ENCODE data around the gene FKBP8. TPM values are rescaled to one million over a fixed set of nuclear protein-coding genes. Genes with fewer than 3 reads are reported as not detected.
"Not testable (repeated sequence)": the region's sequence is repeated elsewhere in the genome, so short reads cannot be mapped to it uniquely, and the experiment has no call there.

Gene FKBP8
- total RNA-seq, 1 donor from 2014 or later: 167 TPM

DNA sequence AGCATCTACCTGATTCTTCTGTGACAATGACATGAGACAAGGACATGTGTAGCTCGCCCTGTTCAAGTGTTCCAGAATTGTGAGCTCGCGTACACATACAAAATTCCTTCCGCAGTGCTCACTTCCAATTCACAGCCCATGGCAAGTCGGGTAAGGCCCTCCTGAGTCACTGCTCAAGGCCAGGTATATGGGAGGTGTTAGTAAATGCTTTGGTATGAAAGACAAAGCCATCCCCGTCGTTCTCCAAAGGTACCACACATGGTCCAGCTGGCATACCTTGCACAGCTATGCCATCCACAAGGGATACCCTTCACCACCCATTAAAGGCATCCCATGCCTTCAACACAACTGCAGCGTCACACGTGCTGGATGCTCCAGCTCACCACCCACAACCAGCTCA is 17.1 kb downstream of the FKBP8 start:
- H3K27me3 Mint-ChIP-seq (ENCODE audit: insufficient read depth): no peaks in the 10 kb centered on the region
- H3K36me3 Mint-ChIP-seq (ENCODE audit: low read depth): no peaks in the 10 kb centered on the region
- no peaks in the 10 kb centered on the region for H3K9me3 Mint-ChIP-seq

GRCh38 chr19:18523841-18524240 is 19.5 kb downstream of the FKBP8 start:
- Mint-ChIP-seq H3K4me1 (ENCODE audit: low read depth) (peaks cover 12% of the 10 kb centered on the region), H3K4me3 (no peak overlapping the region), H3K27me3 (ENCODE audit: insufficient read depth) (no peaks in the 10 kb centered on the region), H3K27ac (peak overlapping the region; percentile 29), H3K36me3 (ENCODE audit: low read depth) (no peaks in the 10 kb centered on the region), H3K9me3 (no peaks in the 10 kb centered on the region)
- DNase-seq (ENCODE audit: low spot score): no peak
- intact Hi-C loops (cut with micrococcal nuclease): no loop called here

More for the DNA sequence above, 17.1 kb downstream of the FKBP8 start:
- H3K4me3 Mint-ChIP-seq: no peak overlapping the region
- no peak for DNase-seq (ENCODE audit: low spot score)
- intact Hi-C loops (cut with micrococcal nuclease): no loop called here
- no peak overlapping the region for H3K27ac Mint-ChIP-seq
- no peaks in the 10 kb centered on the region for H3K4me1 Mint-ChIP-seq (ENCODE audit: low read depth)

DNA sequence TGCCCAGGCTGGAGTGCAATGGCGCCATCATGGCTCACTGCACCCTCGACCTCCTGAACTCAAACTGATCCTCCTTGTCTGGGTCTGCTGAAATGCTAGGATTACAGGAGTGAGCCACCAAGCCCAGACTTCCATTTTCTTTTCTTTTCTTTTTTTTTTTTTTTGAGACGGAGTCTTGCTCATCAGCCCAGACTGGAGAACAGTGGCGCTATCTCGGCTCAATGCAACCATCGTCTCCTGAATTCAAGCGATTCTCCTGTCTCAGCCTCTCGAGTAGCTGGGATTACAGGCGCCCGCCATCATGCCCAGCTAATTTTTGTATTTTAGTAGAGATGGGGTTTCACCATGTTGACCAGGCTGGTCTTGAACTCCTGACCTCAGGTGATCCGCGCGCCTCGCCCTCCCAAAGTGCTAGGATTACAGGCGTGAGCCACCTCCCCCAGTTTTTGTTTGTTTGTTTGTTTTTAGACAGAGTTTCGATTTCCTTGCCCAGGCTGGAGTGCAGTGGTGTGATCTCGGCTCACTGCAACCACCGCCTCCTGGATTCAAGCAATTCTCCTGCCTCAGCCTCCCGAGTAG is 20.4 kb downstream of the FKBP8 start:
- Mint-ChIP-seq H3K4me1 (ENCODE audit: low read depth) (peaks cover 12% of the 10 kb centered on the region), H3K4me3 (peak overlapping the region; percentile 91), H3K27ac (peak overlapping the region; percentile 93)
- DNase-seq (ENCODE audit: low spot score); H3K9me3 Mint-ChIP-seq; H3K27me3 Mint-ChIP-seq (ENCODE audit: insufficient read depth); H3K36me3 Mint-ChIP-seq (ENCODE audit: low read depth): not testable (repeated sequence)
- intact Hi-C loops (cut with micrococcal nuclease): loop anchor here (1.0 kb wide), 16 partner anchors 21 to 669 kb away; partner anchors contain the start of genes ARMC6, BORCS8, COPE and DDX49

DNA sequence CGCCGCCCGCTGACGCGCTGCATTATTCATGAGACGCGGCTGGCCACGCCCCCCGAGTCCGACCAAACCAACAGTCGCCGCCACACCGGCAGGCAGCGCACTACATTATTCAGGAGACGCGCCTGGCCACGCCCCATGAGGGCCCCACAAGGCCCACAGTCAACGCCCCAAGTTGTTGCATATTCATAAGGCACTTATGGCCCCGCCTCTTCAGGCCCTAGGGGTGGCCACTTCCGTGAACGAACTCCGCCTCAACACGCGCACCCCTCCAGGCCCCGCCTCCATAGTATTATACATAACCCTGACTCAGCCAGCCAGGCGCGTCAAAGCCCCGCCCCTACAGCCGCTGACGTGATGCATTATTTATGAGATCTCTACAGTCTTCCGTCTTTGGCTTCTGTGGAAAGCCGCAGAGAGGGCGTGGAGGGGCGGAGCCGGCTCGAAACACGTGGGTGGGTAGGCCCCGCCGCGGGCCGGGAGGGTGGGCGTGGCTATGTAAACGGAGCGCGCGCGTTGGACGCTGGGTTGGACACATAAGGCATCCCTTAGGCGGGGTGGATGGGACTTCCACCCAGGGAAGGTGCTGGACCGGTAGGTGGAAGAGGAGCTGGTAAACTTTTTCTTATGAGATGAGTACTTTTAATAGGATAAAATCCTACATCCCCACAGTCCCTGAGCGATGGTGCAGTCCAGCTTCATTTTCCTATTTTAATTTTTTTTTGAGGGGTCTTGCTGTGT is 21.1 kb downstream of the FKBP8 start:
- no peaks in the 10 kb centered on the region for H3K27me3 Mint-ChIP-seq (ENCODE audit: insufficient read depth)
- no peaks in the 10 kb centered on the region for H3K36me3 Mint-ChIP-seq (ENCODE audit: low read depth)
- intact Hi-C loops (cut with micrococcal nuclease): loop anchor here (1.0 kb wide), 16 partner anchors 22 to 670 kb away; partner anchors contain the start of genes ARMC6, BORCS8, COPE and DDX49
- H3K9me3 Mint-ChIP-seq: no peaks in the 10 kb centered on the region
- peak; percentile 100 for DNase-seq (ENCODE audit: low spot score)
- H3K4me1 Mint-ChIP-seq (ENCODE audit: low read depth): peaks cover 12% of the 10 kb centered on the region
- peak overlapping the region; percentile 93 for H3K27ac Mint-ChIP-seq
- H3K4me3 Mint-ChIP-seq: peak overlapping the region; percentile 91

DNA sequence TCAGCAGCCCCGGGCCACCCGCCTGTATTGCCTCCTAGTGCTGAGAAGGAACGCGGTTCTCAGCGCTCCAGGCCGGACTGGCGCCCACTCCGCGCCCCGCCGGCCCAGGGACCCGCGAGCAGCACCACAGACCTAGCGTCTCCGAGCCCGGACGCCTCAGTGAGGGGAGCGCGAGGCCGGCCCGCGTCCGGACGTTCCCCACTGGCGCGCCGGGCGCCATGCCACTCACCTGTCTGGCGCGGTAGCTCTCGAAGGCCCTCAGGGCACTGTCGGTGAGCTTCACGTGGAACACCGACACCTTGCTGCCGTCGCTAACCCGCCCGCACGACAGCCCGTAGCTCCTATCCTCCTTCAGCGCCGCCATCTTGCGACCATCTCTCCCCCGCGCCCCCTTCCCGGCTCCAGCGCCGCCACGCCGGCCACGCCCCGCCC is 21.7 kb downstream of the FKBP8 start, which contains the start of gene ELL:
Gene ELL (minus strand): TSS at position 379 of the 432 bp plus-strand sequence. CDS start 15 bp downstream, at position 364.
- peak within 1 kb of the TSS; percentile 93 for H3K27ac Mint-ChIP-seq
- H3K27me3 Mint-ChIP-seq (ENCODE audit: insufficient read depth): no peaks in the 10 kb centered on the region
- intact Hi-C loops (cut with micrococcal nuclease): loop anchor here (1.0 to 2.0 kb wide), 17 partner anchors 23 to 671 kb away; partner anchors contain the start of genes ARMC6, BORCS8, COPE and DDX49
- H3K9me3 Mint-ChIP-seq: no peaks in the 10 kb centered on the region
- peak within 1 kb of the TSS; percentile 99 for H3K4me3 Mint-ChIP-seq
- no peaks in the 10 kb centered on the region for H3K36me3 Mint-ChIP-seq (ENCODE audit: low read depth)
- no peak for DNase-seq (ENCODE audit: low spot score)
- H3K4me1 Mint-ChIP-seq (ENCODE audit: low read depth): peaks cover 12% of the 10 kb centered on the region

DNA sequence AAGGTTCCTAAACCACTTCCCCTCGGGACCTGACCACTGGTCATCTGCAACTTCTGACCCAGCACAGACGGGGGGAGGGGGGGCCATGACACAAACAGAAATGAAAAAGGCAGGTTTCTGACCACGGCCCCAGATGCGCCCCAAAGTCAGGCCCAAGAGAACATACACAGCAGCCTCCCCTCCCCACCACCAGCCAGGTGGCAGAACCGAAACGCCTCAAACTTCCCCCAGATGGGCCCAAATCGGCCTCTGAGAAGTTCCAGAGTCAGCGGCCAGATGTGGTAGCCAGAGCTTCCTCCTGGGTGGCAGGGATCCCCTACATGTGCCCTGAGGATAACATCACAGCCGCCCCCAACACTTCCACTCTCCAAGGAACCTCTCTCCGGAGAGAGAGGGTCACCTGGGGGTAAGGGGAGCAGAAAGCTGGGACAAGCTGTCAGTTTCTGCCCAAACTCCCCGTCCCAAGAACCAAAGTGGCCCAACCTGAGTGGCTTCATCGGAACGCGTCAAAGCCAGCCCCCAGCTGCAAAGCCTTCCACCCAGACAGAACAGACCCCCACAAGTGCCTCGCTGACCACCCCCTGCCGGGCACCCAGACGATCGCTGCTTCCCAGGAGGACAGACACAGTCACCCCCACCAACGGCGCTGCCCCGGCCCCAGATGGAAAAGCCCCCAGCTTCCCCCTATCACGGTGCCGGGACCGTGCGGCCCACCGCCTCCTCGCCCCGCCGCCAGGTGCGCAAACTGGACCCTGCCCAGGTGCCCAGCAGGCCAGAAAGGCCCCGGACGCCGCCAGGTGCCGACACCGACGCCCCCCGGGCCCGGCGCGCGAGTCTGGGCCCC is 22.3 kb downstream of the FKBP8 start:
- Mint-ChIP-seq H3K36me3 (ENCODE audit: low read depth) (no peaks in the 10 kb centered on the region), H3K4me1 (ENCODE audit: low read depth) (peaks cover 12% of the 10 kb centered on the region), H3K27me3 (ENCODE audit: insufficient read depth) (no peaks in the 10 kb centered on the region), H3K4me3 (peak overlapping the region; percentile 99), H3K27ac (peak overlapping the region; percentile 93), H3K9me3 (no peaks in the 10 kb centered on the region)
- intact Hi-C loops (cut with micrococcal nuclease): loop anchor here (1.0 to 2.0 kb wide), 2 partner anchors 51 to 326 kb away; no protein-coding TSS in a partner anchor
- no peak for DNase-seq (ENCODE audit: low spot score)

- Mint-ChIP-seq H3K27ac (peak overlapping the region; percentile 93), H3K27me3 (ENCODE audit: insufficient read depth) (no peaks in the 10 kb centered on the region), H3K36me3 (ENCODE audit: low read depth) (no peaks in the 10 kb centered on the region), H3K4me3 (peak overlapping the region; percentile 99), H3K9me3 (no peaks in the 10 kb centered on the region), H3K4me1 (ENCODE audit: low read depth) (peaks cover 12% of the 10 kb centered on the region)
- DNase-seq (ENCODE audit: low spot score): peak; percentile 53
- intact Hi-C loops (cut with micrococcal nuclease): loop anchor here (1.0 to 2.0 kb wide), 2 partner anchors 50 to 327 kb away; no protein-coding TSS in a partner anchor
These were observed 23.2 kb downstream of the FKBP8 start for GRCh38 chr19:18519962-18520847.

GRCh38 chr19:18518639-18519038 is 24.7 kb downstream of the FKBP8 start:
- H3K27ac Mint-ChIP-seq: no peak overlapping the region
- H3K9me3 Mint-ChIP-seq: no peaks in the 10 kb centered on the region
- no peak overlapping the region for H3K4me3 Mint-ChIP-seq
- no peak for DNase-seq (ENCODE audit: low spot score)
- H3K4me1 Mint-ChIP-seq (ENCODE audit: low read depth): peaks cover 12% of the 10 kb centered on the region
- intact Hi-C loops (cut with micrococcal nuclease): no loop called here
- H3K36me3 Mint-ChIP-seq (ENCODE audit: low read depth): no peaks in the 10 kb centered on the region
- no peaks in the 10 kb centered on the region for H3K27me3 Mint-ChIP-seq (ENCODE audit: insufficient read depth)

DNA sequence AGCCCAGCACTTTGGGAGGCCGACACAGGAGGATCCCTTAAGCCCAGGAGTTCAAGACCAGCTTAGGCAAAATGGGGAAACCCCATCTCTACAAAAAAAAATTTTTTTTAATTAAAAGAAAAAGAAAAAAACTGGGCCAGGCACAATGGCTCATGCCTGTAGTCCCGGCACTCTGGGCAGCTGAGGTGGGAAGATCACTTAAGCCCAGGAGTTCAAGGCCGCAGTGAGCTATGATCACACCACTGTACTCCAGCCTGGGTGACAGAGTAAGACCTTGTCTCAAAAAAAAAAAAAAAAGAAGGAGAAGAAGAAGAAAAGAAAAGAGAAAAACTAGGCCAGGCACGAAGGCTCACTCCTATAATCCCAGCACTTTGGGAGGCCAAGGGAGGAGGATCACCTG is 25.8 kb downstream of the FKBP8 start:
- Mint-ChIP-seq H3K27ac (no peak overlapping the region), H3K36me3 (ENCODE audit: low read depth) (peaks cover 2% of the 10 kb centered on the region), H3K9me3 (no peaks in the 10 kb centered on the region), H3K4me1 (ENCODE audit: low read depth) (peaks cover 12% of the 10 kb centered on the region), H3K4me3 (no peak overlapping the region), H3K27me3 (ENCODE audit: insufficient read depth) (no peaks in the 10 kb centered on the region)
- intact Hi-C loops (cut with micrococcal nuclease): no loop called here
- no peak for DNase-seq (ENCODE audit: low spot score)

GRCh38 chr19:18515959-18516358 is 27.4 kb downstream of the FKBP8 start:
- Mint-ChIP-seq H3K27ac (no peak overlapping the region), H3K27me3 (ENCODE audit: insufficient read depth) (no peaks in the 10 kb centered on the region), H3K4me1 (ENCODE audit: low read depth) (peaks cover 9% of the 10 kb centered on the region), H3K4me3 (no peak overlapping the region), H3K36me3 (ENCODE audit: low read depth) (peaks cover 2% of the 10 kb centered on the region), H3K9me3 (no peaks in the 10 kb centered on the region)
- intact Hi-C loops (cut with micrococcal nuclease): no loop called here
- DNase-seq (ENCODE audit: low spot score): no peak

- no peak overlapping the region for H3K4me3 Mint-ChIP-seq
- H3K27me3 Mint-ChIP-seq (ENCODE audit: insufficient read depth): no peaks in the 10 kb centered on the region
- H3K4me1 Mint-ChIP-seq (ENCODE audit: low read depth): peaks cover under 1% of the 10 kb centered on the region
- DNase-seq (ENCODE audit: low spot score): no peak
- H3K36me3 Mint-ChIP-seq (ENCODE audit: low read depth): peaks cover 2% of the 10 kb centered on the region
- H3K27ac Mint-ChIP-seq: no peak overlapping the region
- no peaks in the 10 kb centered on the region for H3K9me3 Mint-ChIP-seq
- intact Hi-C loops (cut with micrococcal nuclease): no loop called here
These were observed 28.3 kb downstream of the FKBP8 start for GRCh38 chr19:18514800-18515682.
